Measurements from ENCODE around the gene CGA. TPM values are rescaled to one million over a fixed set of nuclear protein-coding genes. Genes with fewer than 3 reads are reported as not detected.

Gene CGA
- polyA plus RNA-seq, 2 of the 4 experiments (the other 2 are of a cell fraction): not detected

- no peak for TF ChIP-seq BCL3 (IDR thresholded peaks at IDR 0.05)
Measured at GRCh38 chr6:87118054-87118453, 23.1 kb upstream of the CGA start (continued).

GRCh38 chr6:87116922-87117321 is 22.0 kb upstream of the CGA start:
- TF ChIP-seq HOXB5 (CRISPR knock-in tag; IDR thresholded peaks at IDR 0.05) (no peak), CEBPB (IDR thresholded peaks at IDR 0.05) (no peak), CTCF (IDR thresholded peaks at IDR 0.05) (no peak), ZC3H11A (IDR thresholded peaks at IDR 0.05) (no peak), JUNB (IDR thresholded peaks at IDR 0.05) (no peak), FOSL2 (IDR thresholded peaks at IDR 0.05) (no peak), FOSL2 (CRISPR knock-in tag; IDR thresholded peaks at IDR 0.05) (no peak), RARB (CRISPR knock-in tag; IDR thresholded peaks at IDR 0.05) (no peak), KDM5A (IDR thresholded peaks at IDR 0.05) (no peak), CHD2 (IDR thresholded peaks at IDR 0.05; ENCODE audit: low read length, partially characterized antibody) (no peak), BHLHE40 (IDR thresholded peaks at IDR 0.05; ENCODE audit: low read depth, low read length) (no peak)
- Histone ChIP-seq H3K4me2 (no peak overlapping the region), H3K27ac (no peak overlapping the region), H3K4me1 (no peaks in the 10 kb centered on the region), H3K9me3 (no peaks in the 10 kb centered on the region), H3K4me3 (no peak overlapping the region)
- FAIRE-seq (no peak), DNase-seq (ENCODE audit: low read depth in 1 of 2, low spot score in 1 of 2) (no peak), ATAC-seq (no peak)
- ChIA-PET CTCF (interaction anchor here (0.9 kb wide), 1 partner anchor 178 kb away, joined by 3 read pairs; no protein-coding TSS in a partner anchor), POLR2A (no interaction called here)
- 18% methylated on average over 2 of the region's 2 CpGs for WGBS (ENCODE audit: missing lambda C conversion rate)

- POLR2A ChIA-PET: no interaction called here
- no peak overlapping the region for H3K4me2 ChIP-seq
- H3K9me3 ChIP-seq: no peaks in the 10 kb centered on the region
- H3K27ac ChIP-seq: no peak overlapping the region
- ATAC-seq (no peak), DNase-seq (ENCODE audit: low read depth in 1 of 2, low spot score in 1 of 2) (no peak), FAIRE-seq (no peak)
- CTCF ChIA-PET: interaction anchor here (0.9 kb wide), 2 partner anchors 37 to 177 kb away, joined by 3 read pairs; no protein-coding TSS in a partner anchor
- H3K4me3 ChIP-seq: no peak overlapping the region
- WGBS (ENCODE audit: missing lambda C conversion rate): 35% methylated on average over 2 of the region's 2 CpGs
- no peaks in the 10 kb centered on the region for H3K4me1 ChIP-seq
- TF ChIP-seq REST (IDR thresholded peaks at IDR 0.05): no peak
- no peak for TF ChIP-seq ESRRA (IDR thresholded peaks at IDR 0.05; ENCODE audit: borderline replicate concordance, low read length)
- TF ChIP-seq HEYL (CRISPR knock-in tag; IDR thresholded peaks at IDR 0.05): no peak
- TF ChIP-seq SMC3 (IDR thresholded peaks at IDR 0.05): no peak
- TF ChIP-seq CBX2 (IDR thresholded peaks at IDR 0.05; ENCODE audit: borderline replicate concordance, low read depth): no peak
- no peak for TF ChIP-seq POLR2AphosphoS2 (conservative IDR thresholded peaks at IDR 0.05; ENCODE audit: low read length)
- TF ChIP-seq USF2 (IDR thresholded peaks at IDR 0.05): no peak
- no peak for TF ChIP-seq HMGXB4 (CRISPR knock-in tag; IDR thresholded peaks at IDR 0.05; ENCODE audit: borderline replicate concordance)
- TF ChIP-seq PBX3 (IDR thresholded peaks at IDR 0.05): no peak
- no peak for TF ChIP-seq SREBF2 (IDR thresholded peaks at IDR 0.05)
- no peak for TF ChIP-seq MYC (IDR thresholded peaks at IDR 0.05; ENCODE audit: borderline replicate concordance, low read length)
- TF ChIP-seq ZSCAN20 (CRISPR knock-in tag; IDR thresholded peaks at IDR 0.05): no peak
- TF ChIP-seq FOSB (CRISPR knock-in tag; IDR thresholded peaks at IDR 0.05): no peak
- TF ChIP-seq NPAS2 (CRISPR knock-in tag; IDR thresholded peaks at IDR 0.05; ENCODE audit: borderline replicate concordance): no peak
Measured at GRCh38 chr6:87115402-87116135, 20.7 kb upstream of the CGA start.

All from A549 (cell line).